DMS79 (cell line): ENCODE measurements around the gene PCNX1.
A peak's percentile ranks its signal among the peaks of the same experiment; 100 is the strongest.
"Not testable (repeated sequence)": the region's sequence is repeated elsewhere in the genome, so short reads cannot be mapped to it uniquely, and the experiment has no call there.

Source experiments
- DNase-seq: peaks from one replicate; lab custom pipeline; 2025; lab: John Stamatoyannopoulos, UW

Gene PCNX1

DNA sequence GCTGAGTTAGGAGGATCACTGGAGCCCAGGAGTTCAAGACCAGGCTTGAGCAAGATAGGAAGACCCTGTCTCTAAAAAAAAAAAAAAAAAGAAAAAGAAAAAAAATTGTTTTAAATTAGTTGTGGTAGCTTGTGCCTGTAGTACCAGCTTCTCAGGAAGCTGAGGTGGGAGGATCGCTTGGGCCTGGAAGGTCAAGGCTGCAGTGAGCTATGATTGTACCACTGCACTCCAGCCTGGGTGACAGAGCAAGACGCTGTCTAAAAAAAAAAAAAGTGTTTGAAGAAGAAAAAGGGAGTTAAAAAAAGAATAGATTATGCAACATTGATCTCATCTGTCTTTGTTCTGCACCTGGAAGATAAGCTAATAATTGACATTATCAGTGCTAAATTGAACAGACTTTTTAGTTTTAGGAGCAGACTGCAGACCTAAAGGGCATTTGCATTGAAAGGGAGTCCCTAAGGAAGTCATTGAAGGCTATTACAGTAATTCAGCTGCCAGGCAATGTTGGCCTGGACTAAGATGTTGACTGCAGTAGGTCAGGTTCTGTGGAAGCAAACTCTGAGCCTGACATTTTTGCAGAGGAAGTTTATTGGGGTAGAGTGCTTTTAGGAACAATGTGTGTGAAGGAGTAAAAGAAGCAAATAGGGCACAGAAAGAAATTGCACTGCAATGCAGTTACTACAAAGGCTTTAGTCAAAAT lies 215.8 kb downstream of the PCNX1 start:
- DNase-seq = no peak

DNA sequence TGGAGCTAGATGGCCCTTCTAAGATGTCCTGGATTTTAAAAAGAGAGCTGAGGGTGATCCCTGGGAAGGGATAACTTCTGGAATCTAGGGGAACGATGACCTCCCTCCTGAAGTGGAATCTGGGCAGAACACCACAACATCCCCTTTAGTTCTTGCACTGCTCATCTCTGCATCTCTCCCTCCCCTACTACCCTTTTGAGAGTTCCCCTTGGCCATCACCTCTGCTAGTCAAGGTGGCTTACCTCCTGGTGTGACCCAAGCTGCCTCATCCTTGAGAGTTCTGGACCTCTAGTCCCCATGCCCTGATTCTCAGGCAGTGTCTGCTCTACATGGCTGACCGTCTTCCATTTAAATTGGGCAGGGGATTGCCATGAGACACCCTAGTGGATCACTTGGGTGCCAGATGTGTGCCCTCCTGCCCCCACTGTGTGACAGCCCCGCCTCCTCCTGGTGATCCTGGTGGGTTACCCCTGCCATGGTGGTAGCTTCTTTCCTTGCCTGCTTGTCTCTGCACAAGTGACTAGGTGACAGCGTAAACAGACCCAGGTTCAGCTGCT lies 216.4 kb downstream of the PCNX1 start:
- no peak for DNase-seq

DNA sequence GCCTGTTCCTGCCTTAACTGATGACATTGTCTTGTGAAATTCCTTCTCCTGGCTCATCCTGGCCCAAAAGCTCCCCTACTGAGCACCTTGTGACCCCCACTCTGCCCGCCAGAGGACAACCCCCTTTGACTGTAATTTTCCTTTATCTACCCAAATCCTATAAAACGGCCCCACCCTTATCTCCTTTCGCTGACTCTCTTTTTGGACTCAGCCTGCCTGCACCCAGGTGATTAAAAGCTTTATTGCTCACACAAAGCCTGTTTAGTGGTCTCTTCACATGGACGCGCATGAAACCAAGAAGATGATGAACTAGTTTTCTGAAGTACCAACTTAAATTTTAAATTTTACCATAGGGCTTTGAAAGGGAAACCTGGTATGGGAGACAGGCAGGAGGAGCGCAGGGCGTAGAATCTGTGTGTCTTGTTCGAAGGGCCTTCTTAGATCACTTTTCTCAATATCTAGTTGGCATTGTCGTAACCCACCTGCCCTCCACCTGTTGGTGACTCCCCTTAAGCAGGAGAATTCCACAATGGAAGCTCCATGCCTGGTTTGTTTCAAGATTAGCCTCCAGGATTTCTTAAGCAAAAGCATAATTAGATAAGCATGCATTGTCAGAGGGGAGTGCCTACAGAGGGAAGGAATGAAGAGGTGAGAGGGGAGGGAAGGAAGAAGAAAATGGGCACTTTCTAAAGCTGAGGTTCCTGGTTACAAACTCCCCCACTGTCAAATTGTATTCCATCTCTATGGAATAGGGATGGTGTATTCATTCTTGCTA lies 222.6 kb downstream of the PCNX1 start:
- not testable (repeated sequence) for DNase-seq

DNA sequence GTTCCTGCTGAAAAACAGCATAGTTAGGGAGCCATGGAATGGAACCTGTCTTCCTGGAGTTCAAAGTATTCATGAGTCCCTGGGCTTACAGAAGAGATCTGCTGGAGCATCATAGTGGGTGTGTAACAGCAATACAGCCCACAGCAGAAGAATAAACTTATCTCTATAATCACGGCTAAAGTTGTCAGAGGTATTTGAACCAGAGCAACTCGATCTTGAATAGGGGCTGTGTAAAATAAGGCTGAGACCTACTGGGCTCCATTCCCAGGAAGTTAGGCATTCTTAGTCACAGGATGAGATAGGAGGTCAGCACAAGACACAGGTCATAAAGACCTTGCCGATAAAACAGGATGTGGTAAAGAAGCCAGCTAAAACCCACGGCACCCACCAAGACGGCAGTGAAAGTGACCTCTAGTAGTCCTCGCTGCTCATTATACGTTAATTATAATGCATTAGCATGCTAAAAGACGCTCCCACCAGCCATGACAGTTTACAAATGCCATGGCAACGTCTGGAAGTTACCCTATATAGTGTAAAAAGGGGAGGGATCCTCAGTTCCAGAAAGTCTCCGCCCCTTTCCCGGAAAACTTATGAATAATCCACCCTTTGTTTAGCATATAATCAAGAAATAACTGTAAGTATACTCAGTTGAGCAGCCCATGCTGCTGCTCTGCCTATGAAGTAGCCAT lies 223.4 kb downstream of the PCNX1 start:
- DNase-seq = no peak

DNA sequence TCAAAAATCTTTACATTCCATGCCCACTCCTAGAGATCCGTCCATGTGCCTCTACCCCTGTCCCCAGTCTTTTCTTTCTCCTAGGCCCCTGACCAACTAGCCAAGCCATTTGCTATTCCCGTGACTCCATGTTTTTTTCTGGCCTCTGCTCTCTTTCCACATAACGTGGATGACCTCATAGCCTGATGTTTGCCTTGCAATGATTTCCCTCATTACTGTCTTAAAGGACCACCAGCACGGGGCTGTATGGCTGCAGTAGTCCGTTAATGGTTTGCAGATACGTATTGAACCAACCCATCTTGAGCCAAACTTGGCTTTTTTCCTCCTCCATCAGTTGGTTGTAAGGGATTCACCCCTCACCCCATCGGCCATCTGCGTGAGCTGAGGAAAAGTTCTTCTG lies 226.0 kb downstream of the PCNX1 start:
- no peak for DNase-seq

GRCh38 chr14:71135496-71135895 lies 228.2 kb downstream of the PCNX1 start:
- DNase-seq = no peak

DNA sequence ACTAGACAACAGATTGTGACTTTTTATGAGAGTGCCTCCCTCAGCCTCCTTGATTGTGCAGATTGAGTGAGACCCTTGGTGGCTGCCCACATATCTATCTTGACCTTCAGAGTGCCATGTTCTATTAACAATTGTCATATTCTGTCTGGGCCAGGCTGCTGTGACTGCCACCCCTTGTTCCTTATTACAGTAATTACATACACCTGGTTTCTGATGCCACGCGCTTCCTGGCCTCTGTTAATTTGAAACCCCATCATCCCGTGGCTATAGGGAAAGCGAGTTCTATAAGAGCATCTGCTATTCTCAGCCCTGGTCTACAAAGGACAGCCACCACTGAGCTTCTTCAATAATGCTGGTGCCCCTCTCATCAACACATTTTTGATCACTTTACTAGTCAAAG lies 228.7 kb downstream of the PCNX1 start:
- no peak for DNase-seq

DNA sequence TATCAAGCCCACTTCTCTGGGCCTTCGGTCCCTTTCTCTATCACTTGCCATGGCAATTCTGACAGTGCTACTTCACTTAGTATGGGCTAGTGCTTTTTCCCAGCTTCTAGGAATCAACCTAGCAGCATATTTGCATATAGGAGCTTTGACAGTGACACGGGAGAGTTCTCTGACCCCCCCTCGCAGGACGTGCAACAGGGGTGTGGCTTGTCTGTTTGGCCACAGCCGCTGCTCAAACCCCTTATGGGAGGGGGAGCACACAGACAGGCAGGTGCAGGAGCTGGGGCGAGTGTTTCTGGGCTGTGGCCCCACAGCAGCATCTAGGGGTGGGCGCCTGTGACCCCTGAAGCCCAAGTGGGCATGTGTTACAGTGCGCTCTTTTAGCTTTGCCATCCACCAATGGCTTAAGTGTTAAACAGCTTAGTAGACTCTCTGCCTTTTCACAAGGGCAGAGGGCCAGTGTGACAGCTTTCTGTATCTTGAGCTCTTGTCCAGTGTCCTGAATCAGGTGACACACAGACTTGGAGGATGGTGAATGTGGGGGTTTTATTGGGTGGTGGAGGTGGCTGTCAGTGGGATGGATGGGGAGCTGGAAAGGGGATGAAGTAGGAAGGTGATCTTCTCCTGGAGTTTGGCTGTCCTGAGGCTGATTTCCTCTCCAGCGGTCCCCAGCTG lies 229.3 kb downstream of the PCNX1 start:
- DNase-seq = no peak

DNA sequence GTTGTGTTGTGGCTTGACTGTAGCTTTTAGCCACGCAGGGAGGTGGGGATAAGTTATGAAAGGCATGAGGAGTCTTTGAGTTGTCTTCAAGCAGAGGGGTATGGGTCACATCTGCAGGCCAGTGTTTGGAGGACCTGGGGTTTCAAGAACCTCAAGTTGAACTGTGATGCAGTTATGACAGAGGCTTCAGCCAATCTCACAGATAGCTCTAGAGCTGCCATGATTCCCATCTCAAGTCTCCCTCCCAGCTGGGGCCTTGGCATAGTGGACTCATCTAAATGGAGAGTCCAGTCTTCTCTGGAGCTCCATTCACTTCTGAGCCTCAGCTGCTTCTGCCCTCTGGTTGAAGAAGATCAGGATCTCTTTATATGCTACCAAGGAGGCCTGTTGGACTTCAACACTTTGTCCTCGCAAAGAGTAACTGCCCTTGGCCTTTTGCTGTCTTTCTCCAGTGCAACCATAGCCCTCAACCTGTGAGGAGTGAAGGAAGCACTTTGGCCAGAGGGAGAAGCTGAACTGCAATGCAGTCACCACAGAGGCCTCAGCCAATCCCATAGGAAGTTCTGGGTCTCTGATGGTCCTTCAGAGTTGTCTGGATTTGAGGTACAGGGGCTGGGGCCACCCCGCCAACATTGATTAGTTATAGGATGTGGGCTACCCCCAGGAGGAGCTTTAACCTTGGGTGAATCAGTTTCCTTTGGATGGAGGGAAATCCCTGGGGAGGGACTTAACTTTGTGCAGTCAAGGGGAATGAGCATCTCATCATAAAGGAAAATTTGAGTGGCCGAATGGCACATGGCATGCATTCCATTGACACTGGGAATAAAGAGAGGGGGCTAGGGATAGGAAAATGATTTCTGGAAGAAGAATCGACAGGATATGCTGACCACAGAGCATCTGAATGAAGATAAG lies 230.5 kb downstream of the PCNX1 start:
- no peak for DNase-seq

GRCh38 chr14:71138448-71139293 lies 231.4 kb downstream of the PCNX1 start:
- DNase-seq = peak; percentile 21

- no peak for DNase-seq
Observed at GRCh38 chr14:71139294-71139946, 232.2 kb downstream of the PCNX1 start.

DNA sequence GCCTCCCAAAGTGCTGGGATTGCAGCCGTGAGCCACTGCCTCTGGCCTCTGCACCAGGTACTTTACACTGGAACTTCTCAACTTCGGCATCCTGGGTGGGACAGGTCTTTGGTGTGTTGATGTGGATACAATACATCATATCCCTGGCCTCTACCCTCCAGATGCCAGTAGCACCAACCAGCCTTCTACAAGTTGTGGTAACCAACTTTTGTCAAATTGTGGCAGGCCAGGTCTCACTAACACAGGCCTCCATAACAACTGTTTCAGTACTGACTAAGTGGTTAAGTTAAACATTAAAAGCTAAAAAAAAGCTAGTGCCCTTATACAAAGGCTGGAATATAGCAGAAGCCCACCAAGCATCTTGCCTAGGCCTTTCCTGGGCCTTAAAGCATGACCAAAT lies 232.9 kb downstream of the PCNX1 start:
- DNase-seq = no peak

DNA sequence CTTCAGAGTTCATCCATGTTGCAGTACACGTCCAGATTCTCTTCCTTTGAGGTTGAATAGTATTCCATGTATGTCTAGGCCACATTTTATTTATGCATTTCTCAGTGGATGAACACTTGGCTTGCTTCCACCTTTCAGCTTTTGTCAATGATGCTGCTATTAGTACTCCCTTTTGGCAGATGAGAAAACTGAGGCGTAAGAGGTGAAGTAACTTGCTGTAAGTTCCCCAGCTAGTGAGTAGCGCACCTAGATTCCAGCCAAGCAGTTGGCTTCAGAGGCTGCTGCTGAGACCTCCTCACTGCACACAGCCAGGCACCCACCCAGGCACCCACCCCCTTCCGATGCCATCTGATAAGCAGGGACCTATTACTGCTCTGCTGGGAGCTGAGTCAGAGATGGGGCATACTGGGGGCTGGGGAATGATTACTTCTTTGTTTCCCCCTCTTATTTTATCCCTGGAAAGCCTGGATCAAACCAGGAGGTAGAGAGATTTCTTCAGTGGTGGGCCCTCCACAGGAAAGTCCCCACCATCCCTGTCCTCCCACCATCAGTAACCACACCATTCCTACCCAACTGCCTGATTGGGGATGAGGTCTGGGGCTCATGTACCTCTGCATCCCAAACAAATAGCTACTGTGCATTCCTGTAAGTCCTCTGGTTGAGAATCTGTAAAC lies 234.6 kb downstream of the PCNX1 start:
- no peak for DNase-seq

- DNase-seq = no peak
Observed at GRCh38 chr14:71142375-71143038, 235.2 kb downstream of the PCNX1 start.

GRCh38 chr14:71143381-71144290 lies 236.4 kb downstream of the PCNX1 start:
- DNase-seq = no peak

- DNase-seq = not testable (repeated sequence)
Observed at GRCh38 chr14:71147335-71147734, 240.1 kb downstream of the PCNX1 start.

DNA sequence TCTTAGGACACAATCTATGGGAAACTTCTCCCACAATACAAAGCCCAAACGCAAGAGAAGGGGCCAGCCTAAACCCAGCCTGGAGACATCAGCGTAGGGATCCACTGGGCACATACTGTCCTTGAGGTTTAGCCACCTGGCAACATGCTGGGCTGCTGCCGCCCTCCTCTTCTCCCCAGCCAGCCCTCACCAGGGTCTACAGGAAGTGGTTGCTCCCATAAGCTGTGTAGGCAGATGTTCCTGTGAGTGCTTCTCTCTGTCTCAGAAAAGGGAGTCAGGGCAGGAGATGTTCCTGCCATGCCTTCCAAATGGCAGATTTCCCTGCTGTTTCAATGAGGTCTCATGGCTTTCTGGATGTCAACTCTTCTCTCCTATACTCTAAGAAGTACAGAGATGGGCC lies 241.4 kb downstream of the PCNX1 start:
- no peak for DNase-seq
